Measurements from ENCODE around the gene MYCN.

MYCN gene

DNA sequence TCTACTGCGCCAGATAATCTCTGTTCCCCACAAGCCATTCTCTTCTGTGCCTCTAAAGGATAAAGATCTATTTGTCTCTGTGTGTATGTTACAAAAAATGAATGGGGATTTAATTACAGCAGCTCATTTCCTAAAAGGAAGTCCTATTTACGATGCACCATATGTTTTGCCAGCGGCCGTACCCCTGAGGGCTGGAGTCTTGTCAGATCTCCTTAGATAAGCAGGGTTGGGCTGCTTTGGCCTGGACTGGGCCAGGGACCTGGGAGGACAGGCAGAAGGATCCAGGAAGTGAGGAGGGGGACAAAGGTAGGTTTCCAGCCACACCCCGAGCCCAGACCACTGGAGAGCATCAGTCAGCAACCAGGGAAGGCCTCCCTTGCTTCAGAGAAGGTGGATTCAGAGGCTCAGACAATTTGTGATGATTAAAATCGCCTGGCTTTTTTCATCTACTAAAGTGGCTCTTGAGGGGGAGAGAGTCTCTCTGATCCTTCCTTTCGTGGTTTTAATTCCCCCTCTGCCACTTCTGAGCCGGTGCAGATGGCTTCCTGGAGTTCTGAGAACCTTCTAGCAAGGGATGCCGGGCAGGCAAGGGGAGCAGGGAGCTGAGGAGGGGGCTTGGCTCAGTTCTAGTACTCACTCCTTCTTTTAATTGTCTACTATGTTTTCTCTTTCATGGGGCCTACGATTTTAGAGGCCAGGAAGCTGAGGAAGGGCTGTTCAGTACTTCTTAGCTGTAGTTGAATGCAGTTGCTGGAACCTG is 42.1 kb downstream of the MYCN start:
- no peak for DNase-seq (ENCODE audit: low read depth)
- H3K4me3 ChIP-seq (ENCODE audit: low read depth, low read length): no peak overlapping the region
- TF ChIP-seq, protein P1, sequence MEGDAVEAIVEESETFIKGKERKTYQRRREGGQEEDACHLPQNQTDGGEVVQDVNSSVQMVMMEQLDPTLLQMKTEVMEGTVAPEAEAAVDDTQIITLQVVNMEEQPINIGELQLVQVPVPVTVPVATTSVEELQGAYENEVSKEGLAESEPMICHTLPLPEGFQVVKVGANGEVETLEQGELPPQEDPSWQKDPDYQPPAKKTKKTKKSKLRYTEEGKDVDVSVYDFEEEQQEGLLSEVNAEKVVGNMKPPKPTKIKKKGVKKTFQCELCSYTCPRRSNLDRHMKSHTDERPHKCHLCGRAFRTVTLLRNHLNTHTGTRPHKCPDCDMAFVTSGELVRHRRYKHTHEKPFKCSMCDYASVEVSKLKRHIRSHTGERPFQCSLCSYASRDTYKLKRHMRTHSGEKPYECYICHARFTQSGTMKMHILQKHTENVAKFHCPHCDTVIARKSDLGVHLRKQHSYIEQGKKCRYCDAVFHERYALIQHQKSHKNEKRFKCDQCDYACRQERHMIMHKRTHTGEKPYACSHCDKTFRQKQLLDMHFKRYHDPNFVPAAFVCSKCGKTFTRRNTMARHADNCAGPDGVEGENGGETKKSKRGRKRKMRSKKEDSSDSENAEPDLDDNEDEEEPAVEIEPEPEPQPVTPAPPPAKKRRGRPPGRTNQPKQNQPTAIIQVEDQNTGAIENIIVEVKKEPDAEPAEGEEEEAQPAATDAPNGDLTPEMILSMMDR (IDR thresholded peaks at IDR 0.05; ENCODE audit: control insufficient read depth, extremely low read depth, insufficient read depth): no peak

DNA sequence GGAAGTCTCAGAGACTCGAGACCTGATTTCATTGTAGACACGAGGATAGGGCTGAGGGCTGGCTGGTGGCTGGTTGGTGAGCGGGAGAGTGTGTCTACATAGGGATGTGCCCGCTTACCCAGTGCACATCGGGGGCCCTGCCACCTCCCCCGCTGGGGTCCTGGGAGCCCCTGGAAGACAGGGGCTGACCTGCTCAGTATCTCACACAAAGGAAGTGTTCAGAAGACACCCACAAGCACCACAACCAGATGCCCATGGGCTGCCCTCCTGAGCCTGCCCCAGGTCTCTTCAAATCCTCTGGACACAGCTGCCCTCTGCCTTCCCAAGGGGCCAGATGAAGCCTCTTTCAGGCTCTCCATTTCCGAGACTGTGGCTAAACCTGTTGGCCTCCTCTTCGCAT is 43.1 kb downstream of the MYCN start:
- DNase-seq (ENCODE audit: low read depth): no peak
- TF ChIP-seq, protein P1 (IDR thresholded peaks at IDR 0.05; ENCODE audit: control insufficient read depth, extremely low read depth, insufficient read depth): no peak
- H3K4me3 ChIP-seq (ENCODE audit: low read depth, low read length): no peak overlapping the region

DNA sequence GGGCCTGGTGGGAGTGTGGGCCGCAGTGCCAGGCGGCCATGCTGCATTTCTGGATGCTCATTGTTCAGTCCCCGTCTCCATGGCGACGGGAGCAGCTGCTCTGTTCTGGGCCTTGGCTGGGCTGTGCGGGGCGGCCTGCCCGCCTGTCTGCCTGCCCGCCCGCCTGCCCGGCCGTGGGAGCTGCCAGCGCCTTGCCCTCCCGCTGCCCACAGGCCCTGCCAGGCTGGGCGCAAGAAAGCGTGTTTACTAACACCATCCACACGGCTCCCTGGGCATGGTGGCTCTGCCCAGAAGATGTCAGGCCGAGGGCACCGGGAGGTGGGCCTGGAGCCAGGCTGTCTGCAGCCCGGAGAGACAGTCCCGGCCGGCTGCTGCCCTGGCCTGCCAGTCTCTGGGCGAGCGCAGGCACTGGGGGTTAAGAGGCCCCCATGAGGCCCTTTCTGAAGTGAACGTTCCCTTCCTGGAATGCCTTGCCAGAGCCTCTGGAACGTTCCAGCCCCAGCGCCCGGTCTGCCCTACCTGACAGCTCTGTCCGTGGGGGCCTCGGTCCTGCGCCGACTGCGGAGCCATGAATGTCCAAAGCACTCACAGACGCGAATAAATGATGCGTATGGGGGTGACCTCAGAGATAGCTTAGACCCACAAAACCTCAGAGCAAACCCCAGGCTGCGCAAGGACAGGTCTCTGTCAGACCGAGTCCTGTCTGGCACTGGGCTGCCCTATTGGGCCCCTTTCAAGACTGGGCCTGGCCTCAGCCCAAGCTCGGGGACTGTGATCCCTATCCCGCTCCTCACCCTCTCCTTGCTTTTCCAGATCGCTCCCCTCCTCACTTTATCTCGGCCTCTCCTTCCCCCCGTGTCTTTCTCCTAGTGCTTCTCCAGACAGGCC is 44.3 kb downstream of the MYCN start:
- no peak for DNase-seq (ENCODE audit: low read depth)

DNA sequence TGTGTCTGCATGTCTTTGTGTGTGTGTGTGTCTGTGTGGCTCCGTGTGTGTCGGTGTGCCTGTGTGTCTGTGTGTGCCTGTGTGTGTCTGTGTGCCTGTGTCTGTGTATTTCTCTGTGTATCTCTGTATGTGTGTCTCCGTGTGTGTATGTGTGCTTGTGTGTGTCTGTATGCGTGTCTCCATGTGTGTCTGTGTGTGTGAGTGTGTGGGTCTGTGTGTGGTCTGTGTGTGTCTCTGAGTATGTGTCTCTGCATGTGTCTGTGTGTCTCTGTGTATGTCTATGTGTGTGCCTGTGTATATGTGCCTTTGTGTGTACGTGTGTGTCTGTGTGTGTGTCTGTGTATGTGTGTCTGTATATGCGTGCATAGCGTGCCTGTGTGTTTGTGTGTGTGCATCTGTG is 45.2 kb downstream of the MYCN start:
- TF ChIP-seq, protein P1 (IDR thresholded peaks at IDR 0.05; ENCODE audit: control insufficient read depth, extremely low read depth, insufficient read depth): no peak
- DNase-seq (ENCODE audit: low read depth): no peak
- no peak overlapping the region for H3K4me3 ChIP-seq (ENCODE audit: low read depth, low read length)

More for the DNA sequence above, 44.3 kb downstream of the MYCN start:
- H3K4me3 ChIP-seq (ENCODE audit: low read depth, low read length): no peak overlapping the region
- TF ChIP-seq, protein P1 (IDR thresholded peaks at IDR 0.05; ENCODE audit: control insufficient read depth, extremely low read depth, insufficient read depth): no peak

DNA sequence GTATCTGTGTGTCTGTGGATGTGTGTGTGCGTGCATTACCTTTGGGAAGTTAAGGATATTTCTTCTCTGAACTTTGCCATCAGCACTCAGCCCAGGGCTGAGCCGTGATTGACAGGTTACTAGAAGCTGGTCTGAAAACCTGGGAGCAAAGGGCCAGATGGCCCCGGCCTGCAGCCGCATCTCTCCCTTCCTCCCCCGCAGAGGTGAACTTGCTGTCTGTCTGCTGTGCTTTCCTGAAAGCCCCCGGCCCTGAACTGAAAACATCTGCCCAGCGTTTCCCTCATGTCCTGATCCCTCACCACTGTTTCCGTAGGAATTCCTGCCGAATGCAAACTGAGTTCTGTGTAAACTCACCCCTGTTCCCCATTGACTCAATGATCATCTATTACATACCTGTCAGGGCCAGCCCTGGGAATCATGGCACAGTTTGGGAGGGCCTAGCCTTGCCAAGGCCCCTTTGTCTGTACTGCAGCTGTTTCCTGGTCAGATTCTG is 45.8 kb downstream of the MYCN start:
- TF ChIP-seq, protein P1 (IDR thresholded peaks at IDR 0.05; ENCODE audit: control insufficient read depth, extremely low read depth, insufficient read depth): no peak
- DNase-seq (ENCODE audit: low read depth): no peak
- H3K4me3 ChIP-seq (ENCODE audit: low read depth, low read length): no peak overlapping the region

DNA sequence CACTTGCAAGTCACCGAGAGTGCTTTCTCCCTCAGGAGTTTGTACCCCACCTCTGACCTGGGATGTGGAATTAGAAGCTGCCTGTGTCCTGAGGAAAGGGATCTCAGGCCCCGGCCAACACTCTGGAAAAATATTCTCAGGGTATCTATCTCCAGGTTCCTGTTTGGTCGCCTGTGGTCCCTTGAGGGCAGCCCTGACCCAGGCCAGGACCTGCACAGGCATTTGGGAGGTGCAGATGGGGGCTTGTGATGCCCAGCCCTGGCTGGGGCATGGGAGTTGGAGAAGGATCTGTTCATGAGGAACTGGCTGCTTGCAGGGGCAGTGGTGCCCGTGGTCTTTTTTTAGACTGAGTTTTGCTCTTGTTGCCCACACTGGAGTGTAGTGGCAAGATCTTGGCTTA is 46.3 kb downstream of the MYCN start:
- H3K4me3 ChIP-seq (ENCODE audit: low read depth, low read length): no peak overlapping the region
- TF ChIP-seq, protein P1 (IDR thresholded peaks at IDR 0.05; ENCODE audit: control insufficient read depth, extremely low read depth, insufficient read depth): no peak
- DNase-seq (ENCODE audit: low read depth): no peak

All from LNCaP clone FGC (cell line).